Neural crest cell (in vitro differentiated cells): ENCODE data around the gene SLU7. TPM values are rescaled to one million over a fixed set of nuclear protein-coding genes. Genes with fewer than 3 reads are reported as not detected.

Source experiments
- DNase-seq: peaks from one replicate; pipeline ENCODE4 v3.0.0; 2021; ENCODE audit warnings: low read depth, mixed read lengths, low spot score
- H3K27ac Mint-ChIP-seq: one replicate; pipeline ENCODE4 v1.8.0; 2021; ENCODE audit warnings: mild to moderate bottlenecking, mixed read lengths; ENCODE audit not compliant: unreplicated experiment
- H3K27me3 Mint-ChIP-seq: 2 replicates; pipeline ENCODE4 v1.8.0; 2021; ENCODE audit warnings: low read depth, mild to moderate bottlenecking, mixed read lengths
- H3K36me3 Mint-ChIP-seq: 2 replicates; pipeline ENCODE4 v1.8.0; 2021; ENCODE audit warnings: low read depth, mild to moderate bottlenecking, mixed read lengths
- H3K4me1 Mint-ChIP-seq: 2 replicates; pipeline ENCODE4 v1.8.0; 2021; ENCODE audit warnings: mixed read lengths
- H3K4me3 Mint-ChIP-seq: one replicate; pipeline ENCODE4 v1.8.0; 2021; ENCODE audit warnings: mild to moderate bottlenecking, mixed read lengths
- H3K9me3 Mint-ChIP-seq: 2 replicates; pipeline ENCODE4 v1.8.0; 2021; ENCODE audit warnings: mixed read lengths
- long read RNA-seq: library from polyadenylated mRNA; unstranded; transcript quantifications from one replicate; pipeline ENCODE4 v2.0.0, GENCODE V29; 2020
- total RNA-seq: library from RNA; stranded (reverse); gene quantifications from 2 replicates; pipeline ENCODE4 v1.2.1, GENCODE V29; 2021
- TF ChIP-seq, protein P1 (sequence below): fragments of 200-600 bp; sonication (generic); conservative IDR thresholded peaks from 2 replicates; pipeline ENCODE4 v1.5.0; 2021; ENCODE audit warnings: antibody characterized with exemption, mild to moderate bottlenecking

The SLU7 gene
- 26.2 and 27.1 TPM in 2 replicates for total RNA-seq
- long read RNA-seq, transcript SLU7-201 (16 exons, 3,793 nt) = major isoform, 9 of 95 reads
- long read RNA-seq, partial matches to known transcripts = 75 of 95 reads
- long read RNA-seq, other reads (novel, unspliced or antisense) = 11 of 95 reads

DNA sequence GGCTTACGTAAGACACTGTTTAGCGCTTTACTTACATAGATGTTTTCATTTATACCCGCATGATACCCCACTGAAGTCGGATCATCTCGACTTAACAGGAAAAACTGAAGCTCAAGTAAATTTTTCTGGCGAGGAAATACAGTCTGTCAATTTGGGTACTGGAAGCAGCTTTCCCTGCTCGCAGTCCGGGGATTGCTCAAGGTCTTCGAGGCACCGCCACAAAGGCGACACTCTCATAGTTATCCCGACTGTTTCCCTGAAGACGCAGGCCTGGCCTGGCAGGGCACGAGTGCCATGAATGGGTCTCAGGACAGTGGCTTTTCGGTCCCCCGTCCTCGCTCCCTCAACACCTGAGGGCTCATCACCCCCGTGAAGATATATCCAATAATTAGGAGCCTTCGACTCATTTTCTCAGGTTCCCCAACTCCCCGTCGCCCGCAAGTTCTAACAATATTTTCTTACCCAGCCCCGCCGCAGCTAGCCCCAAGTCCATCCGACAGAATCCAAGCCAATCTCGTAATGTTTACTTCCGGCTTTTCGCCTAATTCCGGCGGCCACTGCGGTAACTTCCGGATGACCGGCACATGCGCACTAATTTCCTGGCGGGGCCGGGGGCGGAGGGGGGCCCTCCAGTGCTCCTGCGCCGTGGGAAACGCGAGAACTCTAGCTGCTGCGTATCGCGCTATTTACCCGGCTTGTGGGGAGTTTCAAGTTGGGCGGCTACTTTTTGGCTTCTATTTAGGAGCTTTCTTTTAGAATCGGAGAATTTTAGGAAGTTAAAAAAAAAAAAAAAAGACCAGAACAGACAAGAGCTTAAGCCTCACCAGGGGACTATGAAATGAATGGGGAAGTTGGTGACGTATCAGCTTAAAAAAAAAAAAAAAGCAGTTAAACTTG lies at the start of gene SLU7:
Gene SLU7 (minus strand): TSS at position 521 of the 897 bp plus-strand sequence. CDS start 3,787 bp downstream, outside the sequence.
- peaks cover 51% of the 10 kb centered on the region for H3K4me1 Mint-ChIP-seq
- no peaks in the 10 kb centered on the region for H3K9me3 Mint-ChIP-seq
- peak within 1 kb of the TSS; percentile 94 for H3K4me3 Mint-ChIP-seq
- TF ChIP-seq, protein P1, sequence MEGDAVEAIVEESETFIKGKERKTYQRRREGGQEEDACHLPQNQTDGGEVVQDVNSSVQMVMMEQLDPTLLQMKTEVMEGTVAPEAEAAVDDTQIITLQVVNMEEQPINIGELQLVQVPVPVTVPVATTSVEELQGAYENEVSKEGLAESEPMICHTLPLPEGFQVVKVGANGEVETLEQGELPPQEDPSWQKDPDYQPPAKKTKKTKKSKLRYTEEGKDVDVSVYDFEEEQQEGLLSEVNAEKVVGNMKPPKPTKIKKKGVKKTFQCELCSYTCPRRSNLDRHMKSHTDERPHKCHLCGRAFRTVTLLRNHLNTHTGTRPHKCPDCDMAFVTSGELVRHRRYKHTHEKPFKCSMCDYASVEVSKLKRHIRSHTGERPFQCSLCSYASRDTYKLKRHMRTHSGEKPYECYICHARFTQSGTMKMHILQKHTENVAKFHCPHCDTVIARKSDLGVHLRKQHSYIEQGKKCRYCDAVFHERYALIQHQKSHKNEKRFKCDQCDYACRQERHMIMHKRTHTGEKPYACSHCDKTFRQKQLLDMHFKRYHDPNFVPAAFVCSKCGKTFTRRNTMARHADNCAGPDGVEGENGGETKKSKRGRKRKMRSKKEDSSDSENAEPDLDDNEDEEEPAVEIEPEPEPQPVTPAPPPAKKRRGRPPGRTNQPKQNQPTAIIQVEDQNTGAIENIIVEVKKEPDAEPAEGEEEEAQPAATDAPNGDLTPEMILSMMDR = no peak
- peak; percentile 94 for DNase-seq
- no peaks in the 10 kb centered on the region for H3K36me3 Mint-ChIP-seq
- no peaks in the 10 kb centered on the region for H3K27me3 Mint-ChIP-seq
- peak within 1 kb of the TSS; percentile 92 for H3K27ac Mint-ChIP-seq

DNA sequence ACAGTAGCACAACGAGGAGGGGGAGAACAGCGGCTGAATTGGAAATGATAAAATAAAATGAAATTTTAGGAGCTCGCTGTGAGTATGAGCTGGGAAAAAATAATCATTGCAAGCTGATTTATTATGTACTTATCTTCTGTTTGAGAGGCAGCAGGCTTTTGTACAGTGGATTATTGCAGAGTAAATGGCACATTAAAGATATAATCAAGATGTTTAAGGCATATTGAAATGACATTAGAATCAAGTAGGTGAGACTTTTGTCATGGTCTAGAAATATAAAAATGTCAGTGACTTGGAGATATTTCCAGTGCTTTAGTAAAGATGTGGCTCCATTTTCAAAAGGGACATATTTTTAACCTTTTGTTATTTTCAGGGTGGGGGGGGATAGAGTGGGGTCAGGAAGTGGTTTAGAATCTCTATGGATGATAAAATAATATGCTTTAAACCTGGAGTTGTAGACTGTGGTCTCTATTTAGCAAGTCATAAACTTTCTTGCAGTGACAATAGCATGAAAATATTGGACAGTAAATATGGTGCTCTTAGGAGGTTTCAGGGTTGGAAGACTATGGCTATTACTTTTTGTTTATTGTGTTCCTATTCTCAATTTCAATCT lies 49.6 kb upstream of the SLU7 start:
- no peaks in the 10 kb centered on the region for H3K9me3 Mint-ChIP-seq

DNA sequence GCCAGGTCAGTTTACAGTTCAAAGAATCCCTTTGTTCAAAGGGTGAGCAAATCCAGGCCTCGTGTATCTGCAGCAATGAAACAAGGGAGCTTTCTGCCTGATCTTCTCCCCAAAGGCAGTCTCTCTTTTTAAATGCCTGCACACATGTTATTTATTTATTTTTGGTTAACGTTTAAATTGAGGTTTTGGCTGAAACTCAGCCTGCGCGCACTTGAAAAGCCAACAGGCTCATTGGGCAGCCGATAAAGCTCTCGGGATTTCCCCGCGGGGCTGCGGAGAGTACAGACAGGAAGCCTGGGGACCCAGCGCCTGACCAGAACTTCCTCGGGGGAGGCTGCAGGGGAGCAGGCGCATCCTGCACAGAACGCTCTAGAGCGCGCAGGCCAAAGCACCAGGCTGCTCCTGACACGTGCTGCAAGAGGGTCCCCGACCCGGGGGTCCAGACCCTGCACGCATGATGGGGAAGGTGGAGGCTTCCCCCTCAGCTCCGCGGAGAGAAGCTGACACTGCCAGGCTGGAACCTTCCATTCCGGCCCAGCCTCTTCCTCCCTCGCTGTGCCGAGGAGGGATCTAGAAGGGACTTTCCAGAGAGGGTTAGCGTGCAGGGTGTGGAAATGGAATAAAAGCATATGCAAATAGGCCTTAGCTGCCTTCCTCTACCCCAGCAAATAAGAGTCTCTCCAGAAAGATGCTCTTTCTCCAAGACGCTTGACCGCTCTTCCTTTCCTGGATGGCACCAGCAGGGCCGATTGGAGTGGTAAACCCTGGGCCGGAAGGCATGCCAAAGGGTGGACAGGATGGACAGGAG lies 48.9 kb upstream of the SLU7 start:
- no peak for DNase-seq
- H3K4me1 Mint-ChIP-seq = peaks cover 6% of the 10 kb centered on the region
- TF ChIP-seq, protein P1 = no peak
- H3K4me3 Mint-ChIP-seq = no peak overlapping the region
- no peaks in the 10 kb centered on the region for H3K27me3 Mint-ChIP-seq
- H3K27ac Mint-ChIP-seq = no peak overlapping the region
- no peaks in the 10 kb centered on the region for H3K36me3 Mint-ChIP-seq
- no peaks in the 10 kb centered on the region for H3K9me3 Mint-ChIP-seq

More for the DNA sequence above, 49.6 kb upstream of the SLU7 start:
- Mint-ChIP-seq H3K36me3 (no peaks in the 10 kb centered on the region), H3K4me3 (no peak overlapping the region), H3K27ac (no peak overlapping the region), H3K4me1 (peaks cover 6% of the 10 kb centered on the region), H3K27me3 (no peaks in the 10 kb centered on the region)
- no peak for DNase-seq
- TF ChIP-seq, protein P1 = no peak

DNA sequence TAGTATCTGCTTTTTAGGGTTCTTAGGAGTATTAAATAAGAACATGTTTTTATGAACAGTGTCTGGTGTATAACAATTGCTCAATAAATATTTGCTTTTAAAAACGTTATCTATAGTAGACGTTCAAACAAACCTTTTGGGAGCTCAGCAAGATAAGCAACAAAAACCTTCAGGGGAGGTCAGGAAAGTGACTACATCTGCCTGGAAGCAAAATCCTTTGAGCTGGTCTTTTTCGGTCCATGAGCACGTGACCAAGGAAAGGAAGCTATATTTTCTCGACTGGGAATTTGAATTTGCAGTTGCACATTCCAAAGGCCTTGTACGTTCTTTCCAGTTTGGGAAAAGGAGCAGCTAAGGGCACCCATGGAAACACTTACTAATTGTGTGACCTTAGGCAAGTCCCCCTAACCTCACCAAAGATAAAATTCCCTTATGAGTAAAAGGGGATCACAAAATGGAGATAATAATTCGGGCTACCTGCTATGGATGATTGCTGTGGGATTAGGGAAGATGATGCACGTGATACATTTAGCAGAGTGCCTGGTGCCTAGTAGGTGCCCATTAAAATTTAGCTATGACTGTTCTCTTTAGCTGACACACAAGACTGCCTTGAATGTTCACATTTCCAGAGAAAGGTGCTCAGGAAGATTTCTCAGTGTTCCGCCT lies 48.1 kb upstream of the SLU7 start:
- no peak overlapping the region for H3K27ac Mint-ChIP-seq
- no peak for DNase-seq
- TF ChIP-seq, protein P1 = no peak

DNA sequence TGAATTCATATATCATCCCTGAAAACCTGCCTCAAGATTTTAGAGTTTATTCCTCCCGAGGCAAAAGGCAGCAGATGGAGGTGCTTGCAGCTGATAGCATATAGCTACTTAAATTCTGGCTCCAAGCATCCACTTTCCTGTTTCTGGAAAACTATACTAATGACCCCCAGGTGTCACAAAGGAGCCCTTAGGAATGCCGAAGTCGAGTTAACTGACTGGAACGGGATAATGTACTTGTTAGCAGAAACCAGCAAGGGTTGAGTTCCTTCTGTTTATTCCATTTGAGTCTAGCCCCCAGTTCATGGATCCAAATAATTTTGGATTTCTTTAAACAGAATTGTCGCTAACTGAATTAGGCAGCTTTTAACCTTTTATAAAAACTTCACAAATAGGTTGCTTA lies 47.2 kb upstream of the SLU7 start:
- Mint-ChIP-seq H3K27me3 (no peaks in the 10 kb centered on the region), H3K4me1 (peaks cover 6% of the 10 kb centered on the region), H3K36me3 (no peaks in the 10 kb centered on the region), H3K27ac (no peak overlapping the region), H3K9me3 (no peaks in the 10 kb centered on the region), H3K4me3 (no peak overlapping the region)
- no peak for DNase-seq
- TF ChIP-seq, protein P1 = no peak

More for the DNA sequence above, 48.1 kb upstream of the SLU7 start:
- Mint-ChIP-seq H3K27me3 (no peaks in the 10 kb centered on the region), H3K4me1 (peaks cover 6% of the 10 kb centered on the region), H3K9me3 (no peaks in the 10 kb centered on the region), H3K36me3 (no peaks in the 10 kb centered on the region), H3K4me3 (no peak overlapping the region)
